Activated CD4-positive, alpha-beta T cell treated with anti-CD3 and anti-CD28 coated beads for 36 hours (primary cell): ENCODE measurements around the gene ARFGEF2. TPM values are rescaled to one million over a fixed set of nuclear protein-coding genes. Genes with fewer than 3 reads are reported as not detected.
A peak's percentile ranks its signal among the peaks of the same experiment; 100 is the strongest.

Experiments used
- ATAC-seq: fragments of 200-7000 bp; cut with Tn5 transposase; one replicate; pipeline ENCODE4 v1.10.0; 2021; ENCODE audit warnings: mild to moderate bottlenecking, moderate library complexity
- CTCF ChIA-PET: fragments of 350-600 bp; sonication (Branson Sonifier 250); formaldehyde crosslinking; loops from one replicate; lab custom pipeline; 2021; ENCODE audit warnings: antibody characterized with exemption; lab: Charles Lee
- POLR2A ChIA-PET: fragments of 350-600 bp; sonication (Branson Sonifier 250); formaldehyde crosslinking; loops from one replicate; lab custom pipeline; 2021; ENCODE audit warnings: antibody characterized with exemption, inconsistent platforms; lab: Charles Lee
- DNase-seq: peaks from one replicate; pipeline ENCODE4 v3.0.0-alpha.2; 2020
- H3K27ac Mint-ChIP-seq: one replicate; pipeline ENCODE4 v1.8.0; 2021; ENCODE audit warnings: mixed read lengths
- H3K27me3 Mint-ChIP-seq: one replicate; pipeline ENCODE4 v1.8.0; 2021; ENCODE audit warnings: mixed read lengths
- H3K36me3 Mint-ChIP-seq: one replicate; pipeline ENCODE4 v1.8.0; 2021; ENCODE audit warnings: low read depth, mixed read lengths
- H3K4me1 Mint-ChIP-seq: one replicate; pipeline ENCODE4 v1.8.0; 2021; ENCODE audit warnings: mixed read lengths
- H3K4me3 Mint-ChIP-seq: one replicate; pipeline ENCODE4 v1.8.0; 2021; ENCODE audit warnings: mild to moderate bottlenecking, moderate library complexity, mixed read lengths
- H3K9me3 Mint-ChIP-seq: one replicate; pipeline ENCODE4 v1.8.0; 2021; ENCODE audit warnings: low read depth, mixed read lengths
- intact Hi-C, 2 experiments: fragments of 100-400 bp; cut with DNase I in 1 of 2; cut with micrococcal nuclease in 1 of 2; formaldehyde crosslinking; loops; one replicate each; pipeline versions ENCODE4 v1.14.2 to v1.15.1; 2022 to 2024; cut with DNase I, micrococcal nuclease
- total RNA-seq, 2 experiments: library from RNA; stranded (reverse); gene quantifications; one replicate each; pipeline ENCODE4 v1.2.3, GENCODE V29; 2021

The ARFGEF2 gene
- total RNA-seq, result 10 to 100 TPM; 19.3 to 20.5 TPM

GRCh38 chr20:48921168-48921882 lies at the start of gene ARFGEF2:
TSS of gene ARFGEF2 (plus strand) at chr20:48921711. CDS start at chr20:48921890, 179 bp downstream.
- peak within 1 kb of the TSS; percentile 96 for H3K27ac Mint-ChIP-seq
- ChIA-PET CTCF (interaction anchor here (0.6 to 1.1 kb wide), 4 partner anchors 16 to 279 kb away, joined by 3 read pairs; no protein-coding TSS in a partner anchor), POLR2A (no interaction called here)
- peak within 1 kb of the TSS; percentile 96 for H3K4me3 Mint-ChIP-seq
- peaks cover 45% of the 10 kb centered on the region for H3K4me1 Mint-ChIP-seq
- DNase-seq, result peak; percentile 95
- H3K27me3 Mint-ChIP-seq, result no peaks in the 10 kb centered on the region
- H3K9me3 Mint-ChIP-seq, result no peaks in the 10 kb centered on the region
- ATAC-seq, result peak; percentile 95
- peaks cover 2% of the 10 kb centered on the region for H3K36me3 Mint-ChIP-seq
- intact Hi-C loops, result loop anchor here (1.0 to 5.0 kb wide), 10 partner anchors 93 to 1196 kb away; partner anchors contain the start of genes CSE1L (in 2 of the 2), STAU1 (in 1 of the 2) and ZNFX1 (in 1 of the 2)

- Mint-ChIP-seq H3K4me3 (no peak overlapping the region), H3K4me1 (peaks cover 9% of the 10 kb centered on the region), H3K27ac (no peak overlapping the region), H3K27me3 (no peaks in the 10 kb centered on the region), H3K36me3 (peaks cover 2% of the 10 kb centered on the region), H3K9me3 (no peaks in the 10 kb centered on the region)
- DNase-seq (no peak), ATAC-seq (no peak)
- intact Hi-C loops, result no loop called here
- CTCF ChIA-PET, result interaction anchor here (0.6 kb wide), 1 partner anchor 277 kb away, joined by 3 read pairs; no protein-coding TSS in a partner anchor
- POLR2A ChIA-PET, result no interaction called here
Observed at GRCh38 chr20:48875233-48875913, 46.1 kb upstream of the ARFGEF2 start.

- no peak overlapping the region for H3K27ac Mint-ChIP-seq
- H3K36me3 Mint-ChIP-seq, result peaks cover 2% of the 10 kb centered on the region
- no peak for ATAC-seq
- intact Hi-C loops, result no loop called here
- no peak for DNase-seq
- peaks cover 9% of the 10 kb centered on the region for H3K4me1 Mint-ChIP-seq
- H3K27me3 Mint-ChIP-seq, result no peaks in the 10 kb centered on the region
- POLR2A ChIA-PET, result no interaction called here
- H3K9me3 Mint-ChIP-seq, result no peaks in the 10 kb centered on the region
- CTCF ChIA-PET, result no interaction called here
- no peak overlapping the region for H3K4me3 Mint-ChIP-seq
Observed at GRCh38 chr20:48875914-48876240, 45.6 kb upstream of the ARFGEF2 start.

- Mint-ChIP-seq H3K4me1 (peaks cover 7% of the 10 kb centered on the region), H3K27ac (no peak overlapping the region), H3K27me3 (no peaks in the 10 kb centered on the region), H3K4me3 (no peak overlapping the region), H3K9me3 (no peaks in the 10 kb centered on the region), H3K36me3 (peaks cover 2% of the 10 kb centered on the region)
- ATAC-seq (no peak), DNase-seq (no peak)
- ChIA-PET POLR2A (no interaction called here), CTCF (no interaction called here)
- intact Hi-C loops, result no loop called here
Observed at GRCh38 chr20:48877304-48877703, 44.2 kb upstream of the ARFGEF2 start.

- ChIA-PET POLR2A (interaction anchor here (0.6 kb wide), 1 partner anchor 13 kb away, joined by 10 read pairs; no protein-coding TSS in a partner anchor), CTCF (no interaction called here)
- ATAC-seq (no peak), DNase-seq (no peak)
- no peaks in the 10 kb centered on the region for H3K36me3 Mint-ChIP-seq
- no peaks in the 10 kb centered on the region for H3K27me3 Mint-ChIP-seq
- peaks cover under 1% of the 10 kb centered on the region for H3K4me1 Mint-ChIP-seq
- no peak overlapping the region for H3K27ac Mint-ChIP-seq
- no peak overlapping the region for H3K4me3 Mint-ChIP-seq
- H3K9me3 Mint-ChIP-seq, result no peaks in the 10 kb centered on the region
- intact Hi-C loops, result no loop called here
Observed at GRCh38 chr20:48878534-48879248, 42.8 kb upstream of the ARFGEF2 start.

GRCh38 chr20:48879612-48880245 lies 41.8 kb upstream of the ARFGEF2 start:
- no peaks in the 10 kb centered on the region for H3K4me1 Mint-ChIP-seq
- H3K27ac Mint-ChIP-seq, result no peak overlapping the region
- no peaks in the 10 kb centered on the region for H3K9me3 Mint-ChIP-seq
- H3K4me3 Mint-ChIP-seq, result no peak overlapping the region
- ChIA-PET POLR2A (interaction anchor here (0.6 kb wide), 1 partner anchor 14 kb away, joined by 10 read pairs; no protein-coding TSS in a partner anchor), CTCF (interaction anchor here (0.9 kb wide), 1 partner anchor 25 kb away, joined by 4 read pairs; no protein-coding TSS in a partner anchor)
- DNase-seq (no peak), ATAC-seq (no peak)
- no peaks in the 10 kb centered on the region for H3K27me3 Mint-ChIP-seq
- no peaks in the 10 kb centered on the region for H3K36me3 Mint-ChIP-seq
- intact Hi-C loops, result no loop called here

- no peaks in the 10 kb centered on the region for H3K9me3 Mint-ChIP-seq
- no peaks in the 10 kb centered on the region for H3K27me3 Mint-ChIP-seq
- no peaks in the 10 kb centered on the region for H3K4me1 Mint-ChIP-seq
- H3K4me3 Mint-ChIP-seq, result no peak overlapping the region
- ChIA-PET POLR2A (no interaction called here), CTCF (interaction anchor here (0.9 kb wide), 1 partner anchor 24 kb away, joined by 4 read pairs; no protein-coding TSS in a partner anchor)
- no peak for DNase-seq
- no peaks in the 10 kb centered on the region for H3K36me3 Mint-ChIP-seq
- no peak for ATAC-seq
- no peak overlapping the region for H3K27ac Mint-ChIP-seq
- intact Hi-C loops, result no loop called here
Observed at GRCh38 chr20:48880331-48880730, 41.2 kb upstream of the ARFGEF2 start.

GRCh38 chr20:48880981-48881657 lies 40.4 kb upstream of the ARFGEF2 start:
- Mint-ChIP-seq H3K27ac (no peak overlapping the region), H3K36me3 (no peaks in the 10 kb centered on the region), H3K27me3 (no peaks in the 10 kb centered on the region), H3K4me1 (no peaks in the 10 kb centered on the region), H3K9me3 (no peaks in the 10 kb centered on the region), H3K4me3 (no peak overlapping the region)
- DNase-seq, result no peak
- CTCF ChIA-PET, result interaction anchor here (0.9 kb wide), 1 partner anchor 24 kb away, joined by 4 read pairs; no protein-coding TSS in a partner anchor
- intact Hi-C loops, result no loop called here
- POLR2A ChIA-PET, result no interaction called here
- no peak for ATAC-seq

GRCh38 chr20:48885237-48885636 lies 36.3 kb upstream of the ARFGEF2 start:
- Mint-ChIP-seq H3K4me1 (no peaks in the 10 kb centered on the region), H3K4me3 (no peak overlapping the region), H3K36me3 (no peaks in the 10 kb centered on the region), H3K27me3 (peaks cover 2% of the 10 kb centered on the region), H3K9me3 (no peaks in the 10 kb centered on the region), H3K27ac (no peak overlapping the region)
- DNase-seq, result no peak
- CTCF ChIA-PET, result interaction anchor here (0.6 kb wide), 1 partner anchor 147 kb away, joined by 6 read pairs; no protein-coding TSS in a partner anchor
- no peak for ATAC-seq
- intact Hi-C loops, result no loop called here
- POLR2A ChIA-PET, result no interaction called here

GRCh38 chr20:48886194-48886593 lies 35.3 kb upstream of the ARFGEF2 start:
- Mint-ChIP-seq H3K4me1 (no peaks in the 10 kb centered on the region), H3K27ac (no peak overlapping the region), H3K27me3 (peaks cover 5% of the 10 kb centered on the region), H3K9me3 (no peaks in the 10 kb centered on the region), H3K36me3 (no peaks in the 10 kb centered on the region), H3K4me3 (no peak overlapping the region)
- CTCF ChIA-PET, result no interaction called here
- DNase-seq (no peak), ATAC-seq (no peak)
- POLR2A ChIA-PET, result no interaction called here
- intact Hi-C loops, result no loop called here
